ENCODE data around the gene CHSY3.

CHSY3 gene

DNA sequence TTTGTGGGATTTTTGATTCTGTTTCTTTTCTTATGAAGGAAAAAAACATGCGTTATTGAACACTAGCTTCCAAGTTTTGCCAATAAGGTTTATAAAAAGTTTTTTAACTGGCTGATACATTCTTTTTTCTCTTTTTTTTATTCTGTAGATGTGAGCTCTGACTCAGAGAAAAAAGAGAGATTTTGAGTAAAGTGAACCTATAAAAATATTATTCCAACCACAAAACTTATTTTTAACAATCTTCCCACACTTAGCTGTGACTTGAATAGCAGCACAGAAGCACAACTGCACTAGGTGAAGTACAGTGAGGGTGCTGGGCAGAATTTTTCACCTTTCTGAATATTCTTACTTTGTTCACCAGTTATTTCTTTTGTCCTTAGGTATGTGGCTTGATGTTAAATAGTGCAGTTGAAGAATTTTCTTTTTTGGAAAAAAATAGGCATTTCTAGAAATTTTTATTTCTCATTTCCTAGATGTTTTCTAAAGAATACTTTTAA is 41.6 kb downstream of the CHSY3 start:
- peak in 1 of 2 experiments; percentile 3 for DNase-seq (ENCODE audit: low read depth in 2 of 2)

DNA sequence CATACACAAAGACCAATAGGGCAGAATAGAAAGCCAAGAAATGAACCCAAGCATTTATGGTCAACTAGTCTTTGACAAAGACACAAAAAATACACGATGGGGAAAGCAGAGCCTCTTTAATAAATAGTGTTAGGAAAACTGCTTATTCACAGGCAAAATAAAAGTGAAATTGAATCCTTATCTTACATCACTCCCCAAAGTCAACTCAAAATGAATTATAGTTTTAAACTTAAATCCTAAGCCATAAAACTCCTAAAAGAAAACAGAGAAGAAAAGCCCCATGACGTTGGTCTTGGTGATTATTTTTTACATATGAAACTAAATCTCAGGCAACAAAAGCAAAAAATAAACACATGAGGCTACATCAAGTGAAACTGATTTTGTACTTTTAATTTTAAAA is 46.8 kb downstream of the CHSY3 start:
- no peak for DNase-seq (ENCODE audit: low read depth in 2 of 2)

DNA sequence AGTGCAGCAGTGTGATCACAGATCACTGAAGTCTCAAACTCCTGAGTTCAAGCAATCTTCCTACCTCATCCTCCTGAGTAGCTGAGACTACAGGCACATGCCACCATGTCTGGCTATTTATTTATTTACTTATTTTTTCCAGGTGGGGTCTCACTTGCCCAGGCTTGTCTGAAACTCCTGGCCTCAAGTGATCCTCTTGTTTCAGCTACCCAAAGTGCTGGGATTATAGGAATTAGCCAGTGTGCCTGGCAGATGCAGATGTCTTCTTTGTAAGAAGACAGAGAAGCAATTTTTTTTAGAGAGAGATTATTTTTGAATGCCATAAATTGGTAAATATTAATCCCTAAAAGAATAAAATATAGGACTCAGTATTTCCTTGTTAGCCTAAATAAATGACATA is 54.3 kb downstream of the CHSY3 start:
- no peak for DNase-seq (ENCODE audit: low read depth in 2 of 2)

DNA sequence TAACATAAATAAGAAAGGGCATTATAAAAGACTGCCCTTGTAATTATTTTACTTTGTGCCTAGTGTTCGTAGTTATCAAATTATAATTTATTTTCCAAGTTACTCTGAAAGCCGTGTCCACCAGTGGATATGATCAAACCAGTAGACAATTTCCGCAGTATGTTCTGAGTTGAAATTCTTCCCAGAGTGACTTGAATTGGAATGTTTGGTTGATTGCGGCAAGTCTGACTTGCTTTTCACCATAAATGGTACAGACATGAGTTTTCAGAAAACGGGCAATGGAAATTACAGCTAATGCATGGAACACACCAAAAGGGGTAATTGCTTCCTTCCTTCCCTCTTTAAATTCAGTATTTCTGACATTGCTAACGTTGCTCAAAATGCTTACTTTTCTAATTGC is 56.6 kb downstream of the CHSY3 start:
- DNase-seq (ENCODE audit: low read depth in 2 of 2), result no peak

DNA sequence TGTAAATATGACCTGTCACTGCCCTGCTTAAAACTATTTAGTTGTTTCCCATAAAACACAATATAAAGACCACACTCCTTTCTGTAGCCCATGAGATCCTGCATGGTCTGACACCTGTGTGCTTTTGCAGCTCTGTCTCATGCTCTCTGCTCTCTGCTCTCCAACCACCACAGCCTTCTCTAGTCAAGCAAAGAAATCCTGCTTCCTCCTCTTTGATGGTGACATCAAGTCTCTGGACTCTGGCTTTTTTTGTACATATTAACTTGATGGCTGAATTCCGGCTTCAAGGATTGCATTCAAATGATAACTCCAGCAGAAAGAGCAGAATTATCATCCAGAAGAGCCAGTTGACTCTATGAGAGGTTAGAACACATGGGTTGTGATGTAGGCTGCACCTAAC is 58.2 kb downstream of the CHSY3 start:
- no peak for DNase-seq (ENCODE audit: low read depth in 2 of 2)

DNA sequence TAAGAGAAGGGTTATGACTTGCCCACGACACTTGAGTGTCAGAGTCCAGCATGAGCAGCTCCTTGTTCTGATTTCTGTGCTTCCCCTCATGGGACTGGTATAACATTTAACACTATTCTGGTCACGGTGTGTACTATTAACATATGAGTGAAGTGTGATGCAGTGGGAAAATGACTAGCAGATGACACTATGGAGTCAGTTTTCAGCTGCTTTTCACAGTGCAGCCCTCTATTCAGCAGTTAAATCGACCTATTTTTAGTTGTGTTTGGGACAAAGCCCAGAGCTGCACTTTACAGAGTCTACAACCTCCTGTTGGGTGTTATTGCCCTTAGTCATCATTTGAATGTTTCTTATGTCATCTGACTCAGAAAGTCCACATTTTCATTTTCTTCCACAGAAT is 59.1 kb downstream of the CHSY3 start:
- DNase-seq (ENCODE audit: low read depth in 2 of 2), result peak; percentile 89 to 91

DNA sequence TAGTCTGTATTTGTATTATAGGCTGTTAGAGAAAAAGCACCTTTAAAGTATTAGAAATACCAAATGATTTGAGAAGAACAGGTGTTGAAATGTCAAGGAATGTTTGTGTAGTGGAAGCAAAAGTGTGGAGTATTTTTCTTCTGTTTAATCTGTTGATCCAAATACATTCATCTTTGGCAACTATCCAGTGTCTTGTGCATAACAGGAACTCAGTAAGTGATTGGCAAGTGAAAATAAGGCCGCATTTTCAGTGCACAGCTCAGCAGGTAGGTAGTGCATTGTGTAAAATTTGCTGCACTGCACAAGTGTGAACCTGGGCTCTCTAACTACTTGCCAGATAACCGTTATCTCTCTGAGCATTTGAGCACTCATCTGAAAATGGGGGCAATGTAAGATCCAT is 61.8 kb downstream of the CHSY3 start:
- DNase-seq (ENCODE audit: low read depth in 2 of 2), result no peak

DNA sequence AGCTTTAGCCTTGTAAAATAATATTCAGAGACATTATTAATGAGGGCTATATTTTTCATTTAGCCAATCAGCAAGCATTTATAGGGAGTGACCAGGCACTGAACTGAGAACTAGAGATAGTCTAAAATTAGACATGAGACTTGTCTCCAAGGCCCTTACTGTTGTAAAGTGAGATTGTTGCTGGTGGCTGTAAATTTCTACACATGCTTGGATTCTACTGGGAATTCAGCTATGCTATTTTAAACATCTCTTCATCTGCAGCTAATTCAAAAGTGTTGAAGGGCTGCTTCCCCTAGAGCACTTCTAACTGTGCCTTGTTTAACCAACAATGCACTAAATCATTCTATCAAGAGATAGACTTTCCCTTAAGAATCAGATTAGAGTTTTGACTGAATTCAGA is 67.4 kb downstream of the CHSY3 start:
- peak; percentile 69 to 75 for DNase-seq (ENCODE audit: low read depth in 2 of 2)

DNA sequence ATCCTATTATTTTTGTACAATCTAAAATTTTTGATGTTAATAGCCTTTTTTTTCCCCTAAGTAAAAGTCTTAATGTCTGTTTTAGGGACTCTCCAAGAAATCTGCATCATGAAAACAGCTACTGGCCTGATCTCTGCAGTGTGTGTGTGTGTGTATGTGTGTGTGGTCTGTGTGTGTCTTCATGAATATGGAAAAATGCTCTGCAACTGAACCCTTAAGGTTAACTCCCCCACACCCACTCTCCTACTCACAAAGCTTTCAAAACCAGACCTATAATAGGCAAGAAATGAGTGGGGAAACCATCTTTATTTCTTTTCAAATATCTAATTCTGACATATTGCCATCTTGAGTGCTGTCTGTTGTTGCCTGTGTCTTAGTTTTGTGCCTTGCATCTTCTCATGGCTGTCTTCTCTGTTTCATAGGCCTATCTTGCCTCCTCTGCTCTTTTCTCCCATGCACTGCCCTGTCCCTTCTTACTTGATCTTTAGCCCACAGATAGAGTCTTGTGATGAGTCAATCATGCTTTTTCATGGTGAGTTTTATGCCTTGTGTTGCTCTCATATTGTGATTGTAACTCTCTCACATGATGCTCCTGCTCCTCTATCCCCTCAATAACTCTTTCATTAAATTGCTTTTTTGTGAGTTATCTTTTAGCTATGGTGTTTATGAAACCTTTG is 68.3 kb downstream of the CHSY3 start:
- no peak for DNase-seq (ENCODE audit: low read depth in 2 of 2)

DNA sequence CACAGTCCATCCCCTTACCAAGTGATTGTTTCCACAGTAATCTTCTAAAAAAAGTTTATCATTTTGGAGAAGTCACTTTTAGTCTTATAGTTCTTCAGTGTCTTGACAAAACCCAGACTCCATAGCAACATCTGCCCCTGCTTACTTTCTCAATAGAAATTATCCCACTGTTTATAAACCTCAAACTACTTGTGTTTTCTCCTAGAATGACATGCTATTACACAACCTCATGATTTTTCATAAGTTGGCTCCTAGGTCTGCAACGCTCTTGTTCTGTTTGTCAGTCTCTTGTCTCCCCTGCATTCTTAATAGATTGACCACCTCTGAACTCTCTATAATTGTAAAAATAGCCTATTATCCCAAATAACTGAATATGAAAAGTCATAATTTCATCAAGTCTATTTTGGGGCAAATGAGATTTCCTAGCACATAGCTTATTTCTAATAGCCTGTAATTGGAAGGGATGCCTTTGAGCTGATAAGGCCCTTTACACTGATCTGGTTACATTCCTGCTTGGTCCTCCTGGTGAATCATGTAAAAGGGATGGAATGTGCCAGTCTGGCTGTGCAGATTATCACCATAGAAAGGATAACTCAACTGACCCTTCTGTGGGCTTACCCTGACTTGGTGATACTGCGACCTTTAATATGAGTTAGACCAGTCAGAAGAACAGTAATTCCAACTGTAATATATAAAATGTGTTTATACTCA is 69.6 kb downstream of the CHSY3 start:
- DNase-seq (ENCODE audit: low read depth in 2 of 2), result peak; percentile 43 to 44

DNA sequence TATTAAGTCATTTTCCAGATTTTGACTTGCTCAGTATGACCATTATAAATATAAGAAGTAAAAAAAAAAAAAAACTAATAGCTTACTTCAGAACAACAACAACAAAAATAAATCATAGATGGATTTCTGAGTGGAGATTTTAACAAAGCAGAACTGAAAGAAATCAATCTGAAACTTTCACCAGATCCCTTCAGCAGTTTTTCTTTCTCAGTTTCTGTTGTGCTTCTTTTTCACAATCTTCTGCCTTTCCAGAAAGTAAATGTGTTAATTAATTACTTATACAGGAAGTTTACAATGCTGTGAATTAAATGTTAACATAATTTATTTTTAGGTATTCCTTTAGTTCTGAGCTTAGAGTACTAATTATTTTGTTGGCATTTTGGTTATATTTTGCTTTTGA is 73.5 kb downstream of the CHSY3 start:
- no peak for DNase-seq (ENCODE audit: low read depth in 2 of 2)

DNA sequence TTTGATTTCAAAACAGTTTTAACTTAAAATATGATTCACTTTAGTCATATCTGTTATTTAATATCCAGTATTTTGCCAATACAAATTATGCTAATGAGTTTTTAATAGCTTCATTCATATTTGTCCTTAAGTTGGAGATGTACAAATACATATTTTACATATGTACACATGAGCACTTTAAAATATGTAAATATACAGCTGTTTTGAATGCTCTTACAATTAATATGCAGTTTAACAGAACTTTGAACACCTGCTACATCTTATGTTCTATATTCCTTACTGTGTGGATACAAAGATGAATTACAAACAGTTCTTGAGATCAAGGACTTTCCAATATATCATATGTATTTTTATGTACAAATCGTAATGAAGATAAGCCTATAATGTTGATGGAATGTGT is 74.0 kb downstream of the CHSY3 start:
- DNase-seq (ENCODE audit: low read depth in 2 of 2), result no peak

DNA sequence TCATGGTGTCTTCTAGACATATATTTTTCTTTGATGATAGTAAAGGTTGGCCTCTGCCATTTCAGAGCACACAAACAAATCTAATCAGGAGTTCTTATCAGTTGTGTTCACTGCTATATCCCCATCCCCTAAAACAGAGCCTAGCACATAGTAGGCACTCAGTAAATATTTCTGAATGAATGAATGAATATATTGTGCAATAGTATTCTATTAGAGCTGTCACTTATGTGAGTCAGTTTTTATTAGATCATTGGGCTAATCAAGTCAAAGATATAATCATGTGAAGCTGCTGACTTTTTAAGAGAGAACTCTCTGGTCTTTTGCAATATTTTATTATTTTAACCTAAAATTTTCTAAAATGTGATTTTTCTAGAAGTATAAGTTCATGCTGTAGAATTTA is 84.2 kb downstream of the CHSY3 start:
- DNase-seq (ENCODE audit: low read depth in 2 of 2), result no peak

DNA sequence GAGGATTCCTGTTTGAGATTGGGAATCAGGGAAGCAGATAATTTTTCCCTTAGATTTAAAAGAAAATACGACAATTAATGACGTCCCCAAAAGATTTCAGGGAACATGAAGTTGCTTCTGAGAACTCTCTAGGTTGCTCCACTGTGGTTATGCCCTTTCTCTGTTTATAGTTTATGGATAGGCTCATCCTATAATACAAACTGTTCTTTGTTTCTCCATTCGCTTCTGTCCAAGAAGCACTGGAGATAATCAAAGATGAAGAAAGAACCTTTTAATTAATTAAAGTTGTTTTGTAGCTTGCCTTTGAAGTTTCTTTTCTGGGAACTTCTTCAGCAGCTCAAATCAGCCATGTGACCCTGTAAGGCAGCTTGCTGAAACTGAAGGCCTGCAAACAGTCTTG is 87.5 kb downstream of the CHSY3 start:
- DNase-seq (ENCODE audit: low read depth in 2 of 2), result no peak

DNA sequence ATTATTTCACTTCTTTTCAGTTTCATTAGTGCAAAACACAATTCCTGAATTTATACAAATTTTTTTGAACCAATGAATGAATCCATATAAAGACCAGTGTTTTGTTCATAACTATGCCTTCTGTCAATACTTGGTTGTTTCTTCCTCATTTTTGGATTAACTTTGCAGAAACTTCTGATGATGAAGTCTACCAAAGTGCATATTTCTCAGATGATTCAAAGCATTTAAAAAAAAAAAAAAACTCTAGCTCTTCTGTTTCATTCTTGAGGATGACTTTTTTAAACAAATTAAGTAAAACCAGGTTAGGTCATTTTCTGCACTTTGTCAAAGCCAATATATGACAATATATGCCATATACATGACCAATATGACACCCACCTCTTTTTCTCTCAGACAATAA is 92.6 kb downstream of the CHSY3 start:
- peak; percentile 57 to 66 for DNase-seq (ENCODE audit: low read depth in 2 of 2)

DNA sequence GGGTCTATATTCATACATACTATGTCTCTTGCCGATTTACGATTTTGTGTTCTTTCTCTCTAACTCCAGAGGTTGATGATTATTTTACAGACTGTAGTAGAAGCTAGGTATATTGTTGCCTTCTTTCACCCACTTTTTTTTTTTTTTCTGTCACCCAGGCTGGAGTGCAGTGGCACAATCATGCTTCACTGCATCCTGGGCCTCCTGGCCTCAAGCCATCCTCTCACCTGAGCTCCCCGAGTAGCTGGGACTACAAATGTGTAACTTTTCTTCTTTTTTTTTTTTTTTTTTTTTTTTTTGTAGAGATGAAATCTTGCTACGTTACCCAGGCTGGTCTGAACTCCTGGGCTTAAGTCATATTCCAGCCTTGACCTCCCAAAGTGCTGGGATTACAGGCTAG is 96.2 kb downstream of the CHSY3 start:
- DNase-seq (ENCODE audit: low read depth in 2 of 2), result no peak

DNA sequence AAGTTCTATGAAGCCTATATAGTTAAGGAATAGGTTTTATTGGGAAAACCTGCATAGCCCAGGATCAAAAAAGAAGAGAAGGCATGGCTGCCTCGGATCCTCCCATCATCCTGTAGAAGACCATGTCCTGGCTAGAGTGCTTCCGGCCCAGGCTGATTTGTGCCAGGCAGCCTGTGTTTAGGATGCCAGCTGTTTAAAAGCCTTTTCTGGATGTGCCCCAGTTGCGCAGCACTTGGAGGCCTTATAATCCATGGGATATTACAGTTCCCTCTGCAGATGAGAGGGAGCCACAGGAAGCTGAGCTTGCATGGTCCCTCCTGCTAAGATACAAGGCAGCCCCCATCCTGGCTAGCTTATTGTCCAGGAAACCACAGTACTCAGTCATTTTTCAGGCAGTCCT is 97.9 kb downstream of the CHSY3 start:
- DNase-seq (ENCODE audit: low read depth in 2 of 2), result no peak

DNA sequence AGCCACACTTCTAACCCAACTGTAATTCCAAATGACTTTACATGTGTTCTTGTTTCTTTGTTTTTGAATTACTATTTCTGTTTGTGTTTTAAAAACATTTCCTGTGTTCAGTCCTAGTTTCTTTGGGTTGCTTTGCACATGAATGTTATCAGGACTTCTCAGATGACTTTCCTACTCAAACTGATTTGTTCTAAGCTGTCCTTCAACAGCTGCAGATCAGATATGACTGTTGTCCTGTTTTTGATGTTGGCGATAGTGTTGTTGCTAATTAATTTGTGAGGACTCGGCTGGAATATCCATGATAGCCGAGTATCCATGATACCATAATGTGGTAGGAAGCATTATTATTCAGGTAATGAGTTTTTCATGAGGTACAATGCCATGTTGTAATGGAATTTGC is 98.6 kb downstream of the CHSY3 start:
- DNase-seq (ENCODE audit: low read depth in 2 of 2), result no peak

DNA sequence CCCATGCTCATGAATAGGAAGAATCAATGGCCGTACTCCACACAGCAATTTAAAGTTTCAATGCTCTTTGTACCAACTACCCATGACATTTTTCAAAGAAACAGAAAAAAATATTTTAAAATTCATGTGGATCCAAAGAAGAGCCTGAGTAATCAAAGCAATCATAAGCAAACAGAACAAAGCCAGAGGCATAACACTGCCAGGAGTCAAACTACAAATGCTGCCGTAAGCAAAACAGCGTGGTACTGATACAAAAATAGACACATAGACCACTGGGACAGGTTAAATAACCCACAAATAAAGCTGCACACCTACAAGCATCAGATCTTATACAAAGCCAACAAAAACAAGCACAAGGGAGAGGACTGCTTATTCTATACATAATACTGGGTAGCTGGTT is 107.7 kb downstream of the CHSY3 start:
- DNase-seq (ENCODE audit: low read depth in 2 of 2), result no peak

DNA sequence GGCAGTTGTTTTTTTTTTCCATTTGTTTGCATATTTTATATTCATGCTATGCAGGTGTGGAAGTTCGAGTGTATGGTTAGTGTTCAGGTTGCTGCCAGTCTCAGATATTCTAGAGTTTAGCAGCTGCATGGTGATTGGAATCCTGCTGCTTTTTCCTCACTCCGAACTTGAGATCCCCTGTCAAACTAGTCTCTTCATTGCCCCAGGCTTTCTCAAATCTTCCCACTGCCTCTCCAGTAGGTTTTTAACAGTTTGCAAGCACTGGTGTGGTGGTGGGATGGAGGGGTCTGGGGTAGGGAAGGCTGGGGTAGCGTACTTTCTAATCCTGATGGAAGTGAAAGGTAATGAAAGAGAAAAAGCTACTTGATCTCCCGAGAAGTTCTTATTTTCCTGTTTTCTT is 112.9 kb downstream of the CHSY3 start:
- DNase-seq (ENCODE audit: low read depth in 2 of 2), result no peak

DNA sequence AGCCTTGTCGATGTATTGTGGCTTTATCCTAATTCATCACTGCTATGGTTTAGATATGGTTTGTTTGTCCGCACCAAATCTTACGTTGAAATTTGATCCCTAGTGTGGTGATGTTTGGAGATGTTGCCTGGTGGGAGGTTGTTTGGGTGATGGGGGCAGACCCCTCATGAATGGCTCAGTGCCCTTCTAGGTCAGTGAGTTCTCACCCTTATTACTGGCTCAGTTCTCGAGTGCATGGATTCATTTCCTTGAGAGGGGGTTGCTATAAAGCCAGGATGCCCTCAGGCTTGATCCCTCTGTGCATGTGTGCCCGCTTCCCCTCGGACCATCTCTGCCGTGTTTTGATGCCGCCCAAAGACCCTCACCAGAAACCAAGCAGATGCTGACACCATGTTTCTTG is 114.4 kb downstream of the CHSY3 start:
- no peak for DNase-seq (ENCODE audit: low read depth in 2 of 2)

DNA sequence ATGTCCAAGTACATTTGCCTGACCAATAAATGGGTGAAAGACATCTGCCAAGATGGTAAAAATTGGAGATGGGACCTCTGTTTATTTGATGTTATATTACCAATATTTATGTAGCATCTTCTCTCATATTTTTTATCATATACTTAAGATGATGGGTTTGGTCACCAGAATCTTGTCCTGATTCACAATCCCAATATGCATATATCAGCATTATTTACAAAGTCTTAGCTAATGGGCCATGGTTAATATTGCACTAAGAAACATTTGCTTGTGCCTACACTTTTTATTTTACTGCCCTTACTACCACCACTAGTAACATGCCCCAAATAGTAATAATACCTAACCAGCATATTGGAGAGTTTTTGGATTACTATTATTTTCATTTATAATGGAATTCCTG is 116.7 kb downstream of the CHSY3 start:
- DNase-seq (ENCODE audit: low read depth in 2 of 2), result no peak

DNA sequence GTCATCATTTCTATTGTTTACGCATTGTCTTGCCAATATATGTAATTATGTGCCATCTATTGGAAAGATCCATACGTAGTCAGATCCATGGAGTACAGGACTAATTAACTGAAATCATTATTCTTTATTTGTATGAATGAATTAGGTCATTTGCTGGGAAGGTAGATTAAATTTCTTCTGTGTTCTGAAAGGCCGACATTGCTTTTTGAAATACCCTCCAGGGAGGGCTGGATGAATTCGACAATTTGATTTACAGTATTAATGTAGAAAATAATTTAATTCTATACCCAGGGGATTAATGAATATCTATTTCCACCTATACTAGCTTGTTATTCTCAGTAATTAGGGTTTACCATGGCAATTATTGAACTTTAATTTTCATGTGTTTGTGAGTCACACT is 117.6 kb downstream of the CHSY3 start:
- no peak for DNase-seq (ENCODE audit: low read depth in 2 of 2)

DNA sequence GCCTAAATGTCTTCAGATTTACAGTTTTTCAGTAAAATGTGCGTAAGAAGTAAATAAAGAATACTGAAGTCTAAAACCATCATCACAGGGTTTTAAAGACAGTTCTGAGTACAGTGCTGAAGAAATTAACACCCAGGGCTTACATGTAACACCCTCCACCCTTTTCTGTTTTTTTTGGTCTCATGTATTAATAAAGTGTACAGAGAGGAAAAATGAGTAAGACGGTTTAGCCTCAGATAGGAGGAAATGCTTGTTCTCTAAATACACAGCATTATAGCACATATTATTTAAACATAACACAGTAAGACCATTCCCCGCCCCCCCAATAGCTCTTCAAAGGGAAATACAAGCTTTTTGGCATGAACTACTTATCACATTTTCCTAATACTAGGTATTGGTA is 119.3 kb downstream of the CHSY3 start:
- no peak for DNase-seq (ENCODE audit: low read depth in 2 of 2)

All from fibroblast of skin of left quadriceps (primary cell).